Prostate gland (tissue), 2 donors: ENCODE data around the gene LAMA3.

ENCODE experiments used
- POLR2AphosphoS5 ChIP-seq: sonication (generic); formaldehyde crosslinking; IDR thresholded peaks from one replicate; pipeline ENCODE4 v1.6.1; 2017; ENCODE audit warnings: antibody characterized with exemption
- TF ChIP-seq, protein P1 (sequence below), 4 experiments: fragments of 200-600 bp in 2 of 4; fragments of 450-650 bp in 2 of 4; sonication (generic) in 2 of 4; IDR thresholded peaks; 1 replicate in 3 of 4; 2 replicates in 1 of 4; pipeline ENCODE4 v1.5.1; 2016 to 2019; ENCODE audit warnings: antibody characterized with exemption in 4 of 4, mild to moderate bottlenecking in 2 of 4, moderate library complexity in 2 of 4

DNA sequence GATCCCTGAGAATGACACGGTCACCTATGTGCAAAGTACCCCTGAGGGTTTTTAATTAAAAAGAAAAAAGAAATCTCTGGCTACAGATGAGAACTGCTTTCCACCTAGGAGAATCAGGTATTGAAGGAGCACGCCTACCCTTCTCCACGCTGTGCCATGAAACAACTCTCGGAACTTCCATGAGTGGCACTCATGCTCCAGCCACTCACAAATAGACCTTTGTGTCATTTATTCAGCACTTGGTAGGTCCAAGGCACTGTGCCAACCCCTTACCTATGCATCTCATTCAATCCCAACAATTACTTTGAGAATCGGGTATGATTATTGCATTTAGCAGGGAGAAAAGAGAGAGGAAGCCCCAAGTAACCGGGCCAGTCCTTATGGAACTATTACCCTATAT is 280.4 kb downstream of the LAMA3 start:
- TF ChIP-seq, protein P1, sequence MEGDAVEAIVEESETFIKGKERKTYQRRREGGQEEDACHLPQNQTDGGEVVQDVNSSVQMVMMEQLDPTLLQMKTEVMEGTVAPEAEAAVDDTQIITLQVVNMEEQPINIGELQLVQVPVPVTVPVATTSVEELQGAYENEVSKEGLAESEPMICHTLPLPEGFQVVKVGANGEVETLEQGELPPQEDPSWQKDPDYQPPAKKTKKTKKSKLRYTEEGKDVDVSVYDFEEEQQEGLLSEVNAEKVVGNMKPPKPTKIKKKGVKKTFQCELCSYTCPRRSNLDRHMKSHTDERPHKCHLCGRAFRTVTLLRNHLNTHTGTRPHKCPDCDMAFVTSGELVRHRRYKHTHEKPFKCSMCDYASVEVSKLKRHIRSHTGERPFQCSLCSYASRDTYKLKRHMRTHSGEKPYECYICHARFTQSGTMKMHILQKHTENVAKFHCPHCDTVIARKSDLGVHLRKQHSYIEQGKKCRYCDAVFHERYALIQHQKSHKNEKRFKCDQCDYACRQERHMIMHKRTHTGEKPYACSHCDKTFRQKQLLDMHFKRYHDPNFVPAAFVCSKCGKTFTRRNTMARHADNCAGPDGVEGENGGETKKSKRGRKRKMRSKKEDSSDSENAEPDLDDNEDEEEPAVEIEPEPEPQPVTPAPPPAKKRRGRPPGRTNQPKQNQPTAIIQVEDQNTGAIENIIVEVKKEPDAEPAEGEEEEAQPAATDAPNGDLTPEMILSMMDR (IDR thresholded peaks at IDR 0.05), result no peak
- TF ChIP-seq POLR2AphosphoS5, result no peak
